HG02885 (cell line): Measurements from ENCODE around the gene FEV.
"Not testable (repeated sequence)": the region's sequence is repeated elsewhere in the genome, so short reads cannot be mapped to it uniquely, and the experiment has no call there.

Experiments used
- ATAC-seq: cut with Tn5 transposase; IDR thresholded peaks from one replicate; pipeline ENCODE4 v1.9.1; 2021; ENCODE audit warnings: mild to moderate bottlenecking; ENCODE audit not compliant: unreplicated experiment, poor library complexity

Gene FEV

DNA sequence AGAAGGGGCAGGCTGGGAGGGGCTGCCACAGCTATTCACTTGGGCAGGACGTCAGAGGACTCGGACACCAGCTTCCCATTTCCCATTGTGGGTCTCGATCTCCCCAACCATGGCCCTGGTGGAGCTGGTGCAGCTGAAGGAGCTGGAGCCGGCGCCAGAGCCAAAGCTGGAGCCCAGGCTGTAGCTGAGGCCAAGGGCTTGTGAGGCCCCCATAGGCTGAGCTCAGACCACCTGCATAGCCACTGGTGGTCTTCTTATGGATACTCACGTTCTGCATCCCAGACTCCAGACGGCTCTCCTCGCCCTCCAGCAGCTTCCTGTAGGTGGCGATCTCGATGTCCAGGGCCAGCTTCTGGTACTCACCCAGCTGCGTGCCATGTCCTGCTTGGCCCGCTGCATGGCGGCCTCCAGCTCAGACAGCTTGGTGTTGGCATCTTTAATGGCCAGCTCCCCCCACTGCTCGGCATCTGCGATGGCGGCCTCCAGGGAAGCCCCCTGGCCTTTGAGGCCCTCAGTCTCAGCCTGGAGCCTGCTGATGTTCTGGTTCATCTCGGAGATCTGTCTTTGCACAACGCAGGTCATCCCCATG is 31.5 kb downstream of the FEV start:
- ATAC-seq: no peak

DNA sequence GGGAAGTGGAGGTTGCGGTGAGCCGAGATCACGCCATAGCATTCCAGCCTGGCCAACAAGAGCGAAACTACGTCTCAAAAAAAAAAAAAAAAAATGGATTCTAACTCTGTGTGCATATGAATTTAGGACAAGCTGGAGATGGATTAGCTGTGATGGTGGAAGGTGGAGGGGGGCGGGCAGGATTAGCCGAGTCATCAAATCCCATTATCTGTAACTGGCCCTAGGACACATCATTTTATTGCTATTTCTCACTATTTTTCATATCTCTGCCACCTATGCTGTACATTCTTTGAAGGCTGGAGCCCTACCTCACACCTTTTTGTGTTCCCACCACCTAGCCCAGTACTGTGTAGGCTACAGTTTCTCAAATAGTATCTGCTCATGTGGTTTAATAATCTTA is 32.8 kb downstream of the FEV start:
- ATAC-seq: no peak

DNA sequence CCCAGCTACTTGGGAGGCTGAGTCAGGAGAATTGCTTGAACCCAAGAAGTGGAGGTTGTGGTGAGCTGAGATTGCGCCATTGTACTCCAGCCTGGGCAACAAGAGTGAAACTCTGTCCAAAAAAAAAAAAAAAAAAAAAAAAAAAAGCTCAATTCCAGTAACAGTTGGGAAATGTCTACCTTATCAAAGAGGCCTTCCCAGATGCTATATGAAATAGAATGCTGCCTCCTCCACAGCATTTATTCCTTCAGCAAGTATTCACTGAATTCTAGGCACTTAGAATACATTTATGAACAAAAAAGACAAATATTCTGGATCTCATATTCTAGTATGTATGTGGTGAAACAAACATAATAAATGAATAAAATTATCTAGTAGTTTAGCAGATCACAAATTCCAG is 38.4 kb downstream of the FEV start:
- ATAC-seq: no peak

DNA sequence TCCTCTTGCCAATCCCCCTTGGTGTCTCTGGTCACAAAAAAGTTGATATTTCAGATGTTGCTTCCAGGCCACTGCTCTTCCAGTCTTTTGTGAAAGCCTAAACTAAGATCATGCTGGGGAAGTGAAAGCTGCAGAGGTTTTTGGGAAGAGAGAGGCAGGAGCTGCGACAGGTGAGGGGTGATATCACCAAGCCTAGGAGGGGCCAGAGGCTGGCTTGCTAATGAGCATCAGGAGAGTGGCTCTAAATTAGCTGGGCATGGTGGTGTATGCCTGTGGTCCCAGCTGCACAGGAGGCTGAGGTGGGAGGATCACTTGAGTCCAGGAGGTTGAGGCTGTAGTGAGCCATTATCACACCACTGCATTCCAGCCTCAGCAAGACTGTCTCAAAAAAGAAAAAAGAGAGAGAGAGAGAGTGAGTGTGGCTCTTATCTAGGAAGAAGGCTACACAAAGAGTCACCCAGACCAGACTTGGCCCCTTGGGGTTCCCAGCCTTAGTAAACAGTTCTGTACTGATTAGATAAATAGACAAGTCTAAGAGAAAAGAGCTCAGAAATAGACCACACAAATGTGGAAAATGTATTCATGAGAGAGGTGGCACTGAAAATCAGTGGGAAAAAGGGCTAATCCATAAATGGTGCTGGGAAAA is 40.1 kb downstream of the FEV start:
- ATAC-seq: no peak

DNA sequence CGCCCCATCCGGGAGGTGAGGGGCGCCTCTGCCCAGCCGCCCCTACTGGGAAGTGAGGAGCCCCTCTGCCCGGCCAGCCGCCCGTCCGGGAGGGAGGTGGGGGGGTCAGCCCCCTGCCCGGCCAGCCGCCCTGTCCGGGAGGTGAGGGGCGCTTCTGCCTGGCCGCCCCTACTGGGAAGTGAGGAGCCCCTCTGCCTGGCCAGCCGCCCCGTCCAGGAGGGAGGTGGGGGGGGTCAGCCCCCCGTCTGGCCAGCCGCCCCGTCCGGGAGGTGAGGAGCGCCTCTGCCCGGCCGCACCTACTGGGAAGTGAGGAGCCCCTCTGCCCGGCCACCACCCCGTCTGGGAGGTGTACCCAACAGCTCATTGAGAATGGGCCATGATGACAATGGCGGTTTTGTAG is 53.2 kb downstream of the FEV start:
- ATAC-seq: not testable (repeated sequence)
